ENCODE results near the gene MAP9.

DNA sequence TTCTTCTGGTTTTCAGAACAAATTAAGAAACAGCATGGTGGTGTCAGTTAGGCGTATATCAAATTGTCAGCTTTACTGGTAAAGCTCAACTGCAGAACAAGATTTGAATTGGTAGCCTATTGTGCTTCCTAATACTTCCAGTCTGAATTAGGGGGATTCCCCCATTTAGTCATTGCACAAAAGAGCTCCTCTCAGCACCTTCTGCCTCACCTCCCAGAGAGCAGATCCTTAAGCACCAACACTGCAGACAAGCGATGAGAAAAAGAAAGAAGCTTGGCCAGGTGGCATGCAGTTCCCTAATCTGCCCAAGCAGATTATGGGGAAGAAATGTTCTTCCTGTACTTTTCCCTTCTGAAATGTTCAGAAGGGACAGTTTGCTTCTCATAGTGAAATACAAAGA, 9.2 kb downstream of the MAP9 start:
- TF ChIP-seq, protein P1, sequence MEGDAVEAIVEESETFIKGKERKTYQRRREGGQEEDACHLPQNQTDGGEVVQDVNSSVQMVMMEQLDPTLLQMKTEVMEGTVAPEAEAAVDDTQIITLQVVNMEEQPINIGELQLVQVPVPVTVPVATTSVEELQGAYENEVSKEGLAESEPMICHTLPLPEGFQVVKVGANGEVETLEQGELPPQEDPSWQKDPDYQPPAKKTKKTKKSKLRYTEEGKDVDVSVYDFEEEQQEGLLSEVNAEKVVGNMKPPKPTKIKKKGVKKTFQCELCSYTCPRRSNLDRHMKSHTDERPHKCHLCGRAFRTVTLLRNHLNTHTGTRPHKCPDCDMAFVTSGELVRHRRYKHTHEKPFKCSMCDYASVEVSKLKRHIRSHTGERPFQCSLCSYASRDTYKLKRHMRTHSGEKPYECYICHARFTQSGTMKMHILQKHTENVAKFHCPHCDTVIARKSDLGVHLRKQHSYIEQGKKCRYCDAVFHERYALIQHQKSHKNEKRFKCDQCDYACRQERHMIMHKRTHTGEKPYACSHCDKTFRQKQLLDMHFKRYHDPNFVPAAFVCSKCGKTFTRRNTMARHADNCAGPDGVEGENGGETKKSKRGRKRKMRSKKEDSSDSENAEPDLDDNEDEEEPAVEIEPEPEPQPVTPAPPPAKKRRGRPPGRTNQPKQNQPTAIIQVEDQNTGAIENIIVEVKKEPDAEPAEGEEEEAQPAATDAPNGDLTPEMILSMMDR (conservative IDR thresholded peaks at IDR 0.05; ENCODE audit: low read length): no peak
- TF ChIP-seq EZH2phosphoT487 (IDR thresholded peaks at IDR 0.05; ENCODE audit: borderline replicate concordance, low read depth, low read length): no peak

Measured in OCI-LY7 (cell line).